ENCODE data around the gene GCSH. TPM values are rescaled to one million over a fixed set of nuclear protein-coding genes. Genes with fewer than 3 reads are reported as not detected.
A peak's percentile ranks its signal among the peaks of the same experiment; 100 is the strongest.

The GCSH gene
- polyA plus RNA-seq: 20.1 to 67.7 TPM (median 35.3 TPM) in 3 replicates
- polyA plus RNA-seq (2011; ENCODE audit: low read depth): 158 TPM
- polyA plus RNA-seq (2011; cell fraction: cytosol; rRNA removed): 38.1 and 61.3 TPM in 2 replicates
- polyA plus RNA-seq (2011; cell fraction: nucleus; rRNA removed): 7.5 and 17.7 TPM in 2 replicates
- 15.4 and 52.2 TPM in 2 replicates for polyA plus RNA-seq (2012; ENCODE audit: low replicate concordance)
- polyA minus RNA-seq: 0.49 to 8.2 TPM (median 1.6 TPM) in 3 replicates
- polyA minus RNA-seq (2011; cell fraction: cytosol; rRNA and poly(A)+ RNA removed): 36.6 TPM
- 2.4 and 2.5 TPM in 2 replicates for polyA minus RNA-seq (2011; cell fraction: nucleus; rRNA and poly(A)+ RNA removed)

GRCh38 chr16:81095953-81096714, at the start of gene GCSH:
Gene GCSH, minus strand, starts transcription at chr16:81096395. Its CDS starts 117 bp downstream, at chr16:81096278.
- Histone ChIP-seq H3K4me1 (ENCODE audit: control insufficient read depth, extremely low read depth, insufficient read depth, low read length) (peaks cover 10% of the 10 kb centered on the region), H3K27ac (ENCODE audit: control insufficient read depth, insufficient read depth, low read length) (peak within 1 kb of the TSS; percentile 76), H3K4me2 (ENCODE audit: control insufficient read depth, extremely low read depth, insufficient read depth, low read depth, low read length) (peak within 1 kb of the TSS; percentile 91), H4K20me1 (ENCODE audit: control insufficient read depth, extremely low read depth, insufficient read depth, low read length) (no peaks in the 10 kb centered on the region), H2AFZ (ENCODE audit: control insufficient read depth, low read length) (peak within 1 kb of the TSS; percentile 87), H3K79me2 (ENCODE audit: control insufficient read depth, insufficient read depth, low read length) (peaks cover 40% of the 10 kb centered on the region), H3K36me3 (ENCODE audit: control insufficient read depth in 2 of 2, extremely low read depth in 1 of 2, insufficient read depth in 2 of 2, low read length in 2 of 2) (no peaks in the 10 kb centered on the region), H3K4me3 (ENCODE audit: control insufficient read depth in 2 of 3, extremely low read depth in 1 of 3, insufficient read depth in 2 of 3, low read depth in 1 of 3, low read length in 3 of 3) (peak within 1 kb of the TSS; percentile 78 to 85 (median 82)), H3K9me1 (ENCODE audit: control insufficient read depth, extremely low read depth, insufficient read depth, low read length) (no peaks in the 10 kb centered on the region), H3K27me3 (ENCODE audit: control insufficient read depth, extremely low read depth, insufficient read depth, low read length) (no peaks in the 10 kb centered on the region), H3K9me3 (ENCODE audit: control insufficient read depth, low read depth, low read length) (no peaks in the 10 kb centered on the region), H3K9ac (ENCODE audit: control insufficient read depth, extremely low read depth, insufficient read depth, low read length) (peak within 1 kb of the TSS; percentile 83)
- DNase-seq (ENCODE audit: low read depth, low spot score): peak; percentile 88
- no peak for FAIRE-seq
- dilution Hi-C loops (cut with MboI; ENCODE audit: extremely low pct_ligation_motif_present, low sequenced_read_pairs): no loop called here
- no peak for TF ChIP-seq CTCF (optimal IDR thresholded peaks at IDR 0.05 in 1 of 3, IDR thresholded peaks at IDR 0.05 in 1 of 3, conservative IDR thresholded peaks at IDR 0.05 in 1 of 3; ENCODE audit: extremely low read depth in 1 of 3, insufficient read depth in 2 of 3, low read length in 3 of 3)
- TF ChIP-seq EZH2 (IDR thresholded peaks at IDR 0.05; ENCODE audit: low read length): no peak

- Histone ChIP-seq H3K4me2 (ENCODE audit: control insufficient read depth, extremely low read depth, insufficient read depth, low read depth, low read length) (peak overlapping the region; percentile 86), H3K27ac (ENCODE audit: control insufficient read depth, insufficient read depth, low read length) (peak overlapping the region; percentile 85), H3K9me3 (ENCODE audit: control insufficient read depth, low read depth, low read length) (no peaks in the 10 kb centered on the region), H3K27me3 (ENCODE audit: control insufficient read depth, extremely low read depth, insufficient read depth, low read length) (no peaks in the 10 kb centered on the region), H3K79me2 (ENCODE audit: control insufficient read depth, insufficient read depth, low read length) (no peaks in the 10 kb centered on the region), H3K4me1 (ENCODE audit: control insufficient read depth, extremely low read depth, insufficient read depth, low read length) (peaks cover 21% of the 10 kb centered on the region), H3K4me3 (ENCODE audit: control insufficient read depth in 2 of 3, extremely low read depth in 1 of 3, insufficient read depth in 2 of 3, low read depth in 1 of 3, low read length in 3 of 3) (peak overlapping the region in 1 of 3 experiments; percentile 37), H3K9me1 (ENCODE audit: control insufficient read depth, extremely low read depth, insufficient read depth, low read length) (no peaks in the 10 kb centered on the region), H3K36me3 (ENCODE audit: control insufficient read depth in 2 of 2, extremely low read depth in 1 of 2, insufficient read depth in 2 of 2, low read length in 2 of 2) (no peaks in the 10 kb centered on the region), H4K20me1 (ENCODE audit: control insufficient read depth, extremely low read depth, insufficient read depth, low read length) (no peaks in the 10 kb centered on the region), H2AFZ (ENCODE audit: control insufficient read depth, low read length) (no peak overlapping the region), H3K9ac (ENCODE audit: control insufficient read depth, extremely low read depth, insufficient read depth, low read length) (peak overlapping the region; percentile 29)
- no peak for TF ChIP-seq CTCF (optimal IDR thresholded peaks at IDR 0.05 in 1 of 3, IDR thresholded peaks at IDR 0.05 in 1 of 3, conservative IDR thresholded peaks at IDR 0.05 in 1 of 3; ENCODE audit: extremely low read depth in 1 of 3, insufficient read depth in 2 of 3, low read length in 3 of 3)
- FAIRE-seq (peak; percentile 94), DNase-seq (ENCODE audit: low read depth, low spot score) (peak; percentile 78)
- dilution Hi-C loops (cut with MboI; ENCODE audit: extremely low pct_ligation_motif_present, low sequenced_read_pairs): no loop called here
Measured at GRCh38 chr16:81143921-81144471, 47.8 kb upstream of the GCSH start.
